Rectal smooth muscle tissue (tissue), 1 donor: ENCODE measurements around the gene PNRC2.
A peak's percentile ranks its signal among the peaks of the same experiment; 100 is the strongest.
"Not testable (repeated sequence)": the region's sequence is repeated elsewhere in the genome, so short reads cannot be mapped to it uniquely, and the experiment has no call there.

Experiments used
- H3K27ac ChIP-seq: one replicate; pipeline ENCODE4 v1.7.0; 2013; ENCODE audit warnings: low read depth, low read length, inconsistent platforms
- H3K27me3 ChIP-seq: one replicate; pipeline ENCODE4 v1.7.0; 2013; ENCODE audit warnings: low read length; ENCODE audit not compliant: control insufficient read depth, insufficient read depth
- H3K36me3 ChIP-seq: one replicate; pipeline ENCODE4 v1.7.0; 2013; ENCODE audit warnings: low read length; ENCODE audit not compliant: control insufficient read depth, insufficient read depth
- H3K4me1 ChIP-seq: one replicate; pipeline ENCODE4 v1.7.0; 2013; ENCODE audit warnings: low read length; ENCODE audit not compliant: control insufficient read depth, insufficient read depth
- H3K4me3 ChIP-seq: one replicate; pipeline ENCODE4 v1.7.0; 2013; ENCODE audit warnings: low read length
- H3K9ac ChIP-seq: one replicate; pipeline ENCODE4 v1.7.0; 2013; ENCODE audit warnings: low read length

Gene PNRC2

DNA sequence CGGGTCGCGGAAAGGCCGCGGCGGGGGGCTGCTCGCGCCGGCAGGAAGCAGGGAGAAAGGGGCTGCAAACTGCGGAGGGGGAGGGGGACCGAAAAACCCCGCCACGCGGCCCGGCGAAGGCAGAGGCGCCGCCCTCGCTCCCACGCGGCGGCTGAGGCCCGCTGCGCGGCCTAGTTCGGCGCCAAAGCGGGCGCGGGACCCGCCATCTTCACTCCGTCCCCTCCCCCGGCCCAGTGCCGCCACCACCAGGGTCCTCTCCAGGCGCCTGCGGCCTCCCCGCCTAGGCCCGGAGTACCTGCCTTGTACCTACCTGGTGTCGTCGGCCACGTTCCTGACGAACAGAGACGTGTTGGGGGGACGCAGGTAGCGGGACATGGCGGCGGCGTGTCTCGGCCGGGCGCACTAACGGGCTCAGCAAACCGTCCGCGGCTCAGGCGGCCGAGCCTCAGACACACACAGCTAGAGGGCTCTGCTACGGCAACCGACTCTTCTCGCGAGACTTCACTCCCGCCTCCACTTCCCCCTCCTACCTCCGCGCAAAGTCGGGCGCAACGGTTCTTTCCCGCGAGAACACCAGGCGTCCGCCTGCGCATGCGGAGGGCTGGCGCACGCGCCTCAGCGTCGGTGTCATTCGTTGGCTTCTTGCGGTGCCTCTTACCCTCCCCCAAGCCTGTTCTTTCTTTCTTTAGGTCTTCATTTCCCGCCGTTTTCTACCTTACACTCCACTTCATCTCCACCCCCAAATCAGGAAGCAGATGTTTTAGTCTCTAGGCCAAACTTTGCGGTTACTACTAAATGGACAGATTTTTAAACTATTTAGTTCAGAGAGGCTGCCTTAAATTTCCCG is 20.5 kb downstream of the PNRC2 start, which contains the start of gene SRSF10:
Gene SRSF10, minus strand, starts transcription at position 447 of the 847 bp plus-strand sequence. Its CDS starts 72 bp downstream, at position 375.
- Histone ChIP-seq H3K4me1 (peaks cover 44% of the 10 kb centered on the region), H3K27me3 (no peaks in the 10 kb centered on the region), H3K27ac (peak within 1 kb of the TSS; percentile 93), H3K4me3 (peak within 1 kb of the TSS; percentile 75), H3K36me3 (no peaks in the 10 kb centered on the region), H3K9ac (peak within 1 kb of the TSS; percentile 68)

DNA sequence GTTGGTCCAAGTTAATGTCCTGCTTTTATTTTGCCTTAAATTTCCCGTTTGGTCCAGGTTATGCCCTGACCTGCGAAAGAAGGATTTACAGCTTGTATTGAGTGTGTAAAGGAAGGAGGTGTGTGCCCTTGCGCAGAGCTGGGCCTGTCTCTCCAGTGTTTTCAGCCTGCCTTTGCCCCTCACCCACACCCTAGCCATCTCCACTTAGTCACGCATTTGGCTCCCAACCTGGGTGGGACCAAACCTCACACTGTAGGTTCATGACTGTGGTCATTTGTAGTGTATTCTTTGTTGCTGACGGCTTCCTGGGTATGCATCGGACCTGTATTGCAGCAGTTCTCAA is 21.1 kb downstream of the PNRC2 start:
- Histone ChIP-seq H3K27me3 (no peaks in the 10 kb centered on the region), H3K4me3 (peak overlapping the region; percentile 75), H3K36me3 (no peaks in the 10 kb centered on the region), H3K4me1 (peaks cover 40% of the 10 kb centered on the region), H3K9ac (peak overlapping the region; percentile 35), H3K27ac (peak overlapping the region; percentile 93)

DNA sequence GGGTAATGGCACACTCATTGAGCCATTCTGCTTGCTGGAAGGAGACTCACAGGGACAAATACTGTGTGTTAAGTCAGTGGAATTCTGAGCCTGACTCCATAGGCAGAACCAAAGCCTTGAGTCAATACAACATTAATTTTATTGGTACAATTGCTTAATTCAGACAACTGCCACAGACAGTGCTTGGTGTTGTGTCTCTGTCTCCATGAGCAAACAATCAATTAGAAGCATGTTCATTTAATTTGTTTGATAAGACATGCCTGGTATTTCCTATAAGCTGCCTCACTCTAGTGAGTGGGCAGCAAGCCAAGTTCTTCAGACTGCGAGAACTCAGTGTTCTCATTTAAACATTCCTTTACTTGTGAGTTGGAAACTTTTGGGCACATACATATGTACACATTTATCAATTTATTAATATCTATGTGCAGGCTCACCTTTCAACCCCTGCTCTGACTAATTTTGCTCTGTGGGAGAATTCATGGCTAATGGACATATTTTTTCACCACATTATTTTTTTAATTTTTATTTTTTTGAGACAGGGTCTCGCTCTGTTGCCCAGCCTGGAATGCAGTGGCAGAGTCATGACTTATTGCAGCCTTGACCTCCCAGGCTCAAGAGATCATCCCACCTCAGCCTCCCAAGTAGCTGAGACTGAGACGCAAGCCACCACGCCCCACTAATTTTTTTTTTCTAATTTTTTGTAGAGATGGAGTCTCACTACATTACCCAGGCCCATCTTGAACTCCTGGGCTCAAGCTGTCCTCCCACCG is 25.0 kb downstream of the PNRC2 start:
- no peak overlapping the region for H3K9ac ChIP-seq
- H3K27ac ChIP-seq: peak overlapping the region; percentile 35
- H3K4me1 ChIP-seq: peaks cover 16% of the 10 kb centered on the region
- no peaks in the 10 kb centered on the region for H3K36me3 ChIP-seq
- no peak overlapping the region for H3K4me3 ChIP-seq
- no peaks in the 10 kb centered on the region for H3K27me3 ChIP-seq

DNA sequence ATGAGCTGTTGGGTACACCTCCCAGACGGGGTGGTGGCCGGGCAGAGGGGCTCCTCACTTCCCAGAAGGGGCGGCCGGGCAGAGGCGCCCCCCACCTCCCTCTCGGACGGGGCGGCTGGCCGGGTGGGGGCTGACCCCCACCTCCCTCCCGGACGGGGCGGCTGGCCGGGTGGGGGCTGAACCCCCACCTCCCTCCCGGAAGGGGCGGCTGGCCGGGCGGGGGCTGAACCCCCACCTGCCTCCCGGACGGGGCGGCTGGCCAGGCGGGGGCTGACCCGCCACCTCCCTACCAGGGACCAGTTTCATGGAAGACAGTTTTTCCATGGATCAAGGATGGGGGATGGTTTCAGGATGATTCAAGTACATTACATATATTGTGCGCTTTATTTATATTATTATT is 27.4 kb downstream of the PNRC2 start:
- H3K36me3 ChIP-seq, H3K27me3 ChIP-seq, H3K9ac ChIP-seq, H3K4me3 ChIP-seq, H3K27ac ChIP-seq: not testable (repeated sequence)
- H3K4me1 ChIP-seq: peaks cover 11% of the 10 kb centered on the region

DNA sequence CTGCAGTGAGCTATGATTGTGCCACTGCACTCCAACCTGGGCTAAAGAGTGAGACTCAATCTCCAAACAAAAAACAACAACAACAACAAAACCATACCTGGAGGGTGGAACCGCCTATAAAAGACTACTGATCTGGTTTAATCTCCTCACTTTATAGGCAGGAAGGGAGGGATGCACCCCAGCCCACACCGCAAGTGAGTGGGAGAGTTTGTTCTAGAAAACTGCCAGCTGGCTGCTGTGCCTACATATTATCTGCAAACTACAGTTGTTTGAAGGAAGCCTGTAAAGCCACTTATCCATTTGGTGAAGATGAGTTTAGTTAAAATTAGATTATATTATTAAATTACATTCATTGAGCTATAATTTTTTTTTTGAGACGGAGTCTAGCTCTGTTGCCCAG is 29.6 kb downstream of the PNRC2 start:
- no peak overlapping the region for H3K27ac ChIP-seq
- no peak overlapping the region for H3K4me3 ChIP-seq
- no peak overlapping the region for H3K9ac ChIP-seq
- H3K27me3 ChIP-seq: no peaks in the 10 kb centered on the region
- H3K4me1 ChIP-seq: peaks cover 7% of the 10 kb centered on the region
- no peaks in the 10 kb centered on the region for H3K36me3 ChIP-seq

DNA sequence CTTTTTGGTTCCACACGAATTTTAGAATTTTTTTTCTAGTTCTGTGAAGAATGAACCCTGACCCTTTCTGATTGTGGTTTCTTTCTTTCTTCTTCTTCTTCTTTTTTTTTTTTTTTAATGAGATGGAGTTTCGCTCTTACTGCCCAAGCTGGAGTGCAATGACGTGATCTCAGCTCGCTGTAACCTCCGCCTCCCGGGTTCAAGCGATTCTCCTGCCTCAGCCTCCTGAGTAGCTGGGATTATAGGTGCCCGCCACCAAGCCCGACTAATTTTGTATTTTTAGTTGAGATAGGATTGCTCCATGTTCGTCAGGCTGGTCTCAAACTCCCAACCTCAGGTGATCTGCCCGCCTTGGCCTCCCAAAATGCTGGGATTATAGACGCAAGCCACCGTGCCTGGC is 32.4 kb downstream of the PNRC2 start:
- not testable (repeated sequence) for H3K9ac ChIP-seq, H3K4me1 ChIP-seq, H3K4me3 ChIP-seq, H3K27ac ChIP-seq, H3K27me3 ChIP-seq, H3K36me3 ChIP-seq

DNA sequence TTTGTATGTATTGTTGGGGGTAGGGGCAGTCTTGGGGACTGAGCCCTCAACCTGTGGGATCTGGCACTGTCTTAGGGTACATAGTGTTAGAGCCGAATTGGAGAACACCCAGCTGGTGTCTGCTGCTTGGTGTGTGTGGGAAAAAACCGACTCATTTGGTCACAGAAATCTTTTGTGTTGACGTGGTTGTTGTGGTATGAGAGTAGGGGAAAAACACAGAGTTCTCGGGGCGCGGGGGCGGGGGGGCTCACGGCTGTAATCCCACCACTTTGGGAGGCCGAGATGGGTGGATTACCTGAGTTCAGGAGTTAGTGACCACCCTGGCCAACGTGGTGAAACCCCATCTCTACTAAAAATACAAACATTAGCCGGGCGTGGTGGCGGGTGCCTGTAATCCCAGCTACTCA is 35.8 kb downstream of the PNRC2 start:
- no peak overlapping the region for H3K27ac ChIP-seq
- H3K4me3 ChIP-seq: no peak overlapping the region
- no peak overlapping the region for H3K9ac ChIP-seq
- no peaks in the 10 kb centered on the region for H3K36me3 ChIP-seq
- no peaks in the 10 kb centered on the region for H3K4me1 ChIP-seq
- no peaks in the 10 kb centered on the region for H3K27me3 ChIP-seq

DNA sequence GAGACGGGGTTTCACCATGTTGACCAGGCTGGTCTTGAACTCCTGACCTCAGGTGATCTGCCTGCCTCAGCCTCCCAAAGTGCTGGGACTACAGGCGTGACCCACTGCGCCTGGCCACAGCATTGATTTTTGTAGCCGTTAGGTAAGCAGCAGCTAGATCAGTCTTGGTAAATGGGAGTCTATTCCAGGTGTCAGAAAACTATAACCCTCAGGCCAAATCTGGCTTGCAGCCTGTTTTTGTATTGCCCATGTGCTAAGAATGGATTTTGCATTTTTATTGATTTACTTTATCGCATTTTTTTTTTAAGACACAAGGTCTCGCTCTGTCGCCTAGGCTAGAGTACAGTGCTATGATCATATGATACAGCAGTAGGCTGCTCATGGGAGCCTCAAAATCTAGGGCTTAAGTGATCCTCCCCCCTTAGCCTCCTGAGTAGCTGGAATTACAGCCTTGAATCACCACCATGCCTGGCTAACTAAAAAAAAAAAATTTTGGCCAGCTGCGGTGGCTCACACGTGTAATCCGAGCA is 37.1 kb downstream of the PNRC2 start:
- Histone ChIP-seq H3K4me3 (no peak overlapping the region), H3K9ac (no peak overlapping the region), H3K27ac (no peak overlapping the region), H3K27me3 (no peaks in the 10 kb centered on the region), H3K4me1 (no peaks in the 10 kb centered on the region), H3K36me3 (no peaks in the 10 kb centered on the region)

DNA sequence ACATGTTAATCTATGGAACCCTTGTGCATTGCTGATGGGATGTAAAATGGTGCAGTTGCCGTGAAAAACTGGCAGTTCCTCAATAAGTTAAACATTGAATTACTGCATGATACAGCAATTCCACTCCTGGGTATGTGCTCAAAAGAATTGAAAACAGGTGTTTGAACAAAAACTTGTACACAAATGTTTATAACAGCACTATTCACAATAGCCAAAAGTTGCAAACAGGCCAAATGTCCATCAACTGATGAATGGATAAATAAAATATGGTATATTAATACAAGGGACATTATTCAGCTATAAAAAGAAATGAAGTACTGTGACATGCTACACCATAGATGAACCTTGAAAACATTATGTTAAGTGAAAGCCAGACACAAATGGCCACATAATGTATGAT is 38.2 kb downstream of the PNRC2 start:
- Histone ChIP-seq H3K9ac (no peak overlapping the region), H3K36me3 (no peaks in the 10 kb centered on the region), H3K27ac (no peak overlapping the region), H3K4me3 (no peak overlapping the region), H3K27me3 (no peaks in the 10 kb centered on the region), H3K4me1 (no peaks in the 10 kb centered on the region)

DNA sequence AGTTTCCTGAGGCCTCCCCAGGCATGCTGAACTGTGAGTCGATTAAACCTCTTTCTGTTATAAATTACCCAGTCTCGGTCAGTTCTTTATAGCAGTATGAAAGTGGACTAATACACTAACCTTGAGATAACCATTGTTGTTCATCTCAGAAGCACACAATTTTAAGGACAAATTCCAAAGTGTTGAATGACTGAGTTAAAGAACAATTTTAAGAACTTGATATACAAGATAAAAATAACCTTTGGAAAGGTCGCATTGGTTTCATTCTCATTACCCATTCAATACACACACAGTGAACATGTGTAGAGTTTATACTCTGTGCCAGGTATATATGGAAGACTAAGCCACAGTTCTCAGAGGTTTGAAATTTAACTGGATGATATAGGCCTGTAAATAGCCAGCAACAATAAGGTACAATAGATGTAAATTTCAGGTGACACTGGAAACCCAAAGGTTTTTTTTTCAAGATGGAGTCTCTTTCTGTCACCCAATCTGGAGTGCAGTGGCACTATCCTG is 39.6 kb downstream of the PNRC2 start:
- Histone ChIP-seq H3K27ac (no peak overlapping the region), H3K9ac (no peak overlapping the region), H3K4me1 (no peaks in the 10 kb centered on the region), H3K27me3 (no peaks in the 10 kb centered on the region), H3K4me3 (no peak overlapping the region), H3K36me3 (no peaks in the 10 kb centered on the region)

DNA sequence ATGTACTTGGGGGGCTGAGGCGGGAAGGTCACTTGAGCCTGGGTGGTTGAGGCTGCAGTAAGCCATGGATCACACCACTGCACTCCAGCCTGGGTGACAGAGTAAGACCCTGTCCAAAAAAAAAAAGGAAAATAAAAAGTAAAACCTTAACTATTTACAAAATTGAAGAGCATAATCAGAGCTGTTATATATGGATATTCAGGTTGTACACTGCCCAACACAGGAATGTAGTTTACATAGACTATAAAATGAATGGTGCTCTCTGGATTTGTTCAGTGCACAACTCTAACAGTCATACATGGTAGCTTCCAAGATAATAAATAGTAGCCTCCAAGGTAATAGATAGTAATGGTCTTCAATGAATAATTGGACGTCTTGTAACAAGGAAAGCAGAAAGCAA is 43.1 kb downstream of the PNRC2 start:
- Histone ChIP-seq H3K27me3 (no peaks in the 10 kb centered on the region), H3K9ac (no peak overlapping the region), H3K27ac (no peak overlapping the region)

DNA sequence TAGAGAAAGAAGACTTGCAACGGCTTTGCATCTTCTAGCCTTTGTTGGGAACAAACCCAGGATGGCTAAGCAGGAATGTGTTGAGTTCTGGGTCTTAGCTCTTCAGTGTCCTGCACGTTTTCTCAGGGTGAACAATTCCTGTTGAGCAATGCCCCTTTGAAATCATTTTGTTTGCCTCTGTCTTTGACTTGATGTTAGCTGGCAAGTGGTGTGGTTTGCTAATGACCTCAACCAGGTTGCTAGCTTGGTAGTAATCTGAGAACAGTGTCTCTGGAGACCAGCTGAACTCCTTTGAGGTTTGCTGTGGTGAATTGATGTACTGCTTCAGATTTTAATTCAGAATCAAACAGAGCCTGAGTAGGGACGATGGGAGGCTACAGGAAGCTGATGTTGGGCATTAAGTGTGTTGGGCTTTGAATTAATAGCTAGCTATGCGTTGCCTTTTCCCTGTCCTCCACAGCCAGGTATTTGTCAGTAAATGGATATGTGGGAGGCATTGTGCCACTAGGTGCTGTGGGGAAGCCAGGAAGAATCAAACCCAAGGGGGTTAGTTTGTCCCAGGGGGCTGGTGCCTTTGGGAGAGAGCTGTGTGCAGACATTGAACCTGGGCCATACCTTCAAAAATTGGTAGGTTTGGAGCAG is 43.8 kb downstream of the PNRC2 start:
- H3K4me3 ChIP-seq: no peak overlapping the region
- no peaks in the 10 kb centered on the region for H3K4me1 ChIP-seq
- H3K27ac ChIP-seq: no peak overlapping the region
- H3K27me3 ChIP-seq: no peaks in the 10 kb centered on the region
- H3K36me3 ChIP-seq: no peaks in the 10 kb centered on the region
- no peak overlapping the region for H3K9ac ChIP-seq

More for the DNA sequence above, 43.1 kb downstream of the PNRC2 start:
- no peaks in the 10 kb centered on the region for H3K36me3 ChIP-seq
- H3K4me3 ChIP-seq: no peak overlapping the region
- no peaks in the 10 kb centered on the region for H3K4me1 ChIP-seq
